HG02840 (cell line): Measurements from ENCODE around the gene HERC4.
"Not testable (repeated sequence)": the region's sequence is repeated elsewhere in the genome, so short reads cannot be mapped to it uniquely, and the experiment has no call there.

Source experiments
- ATAC-seq: cut with Tn5 transposase; IDR thresholded peaks from one replicate; pipeline ENCODE4 v1.9.1; 2021; ENCODE audit warnings: mild to moderate bottlenecking, moderate library complexity, moderate number of reproducible peaks; ENCODE audit not compliant: unreplicated experiment, low FRiP score

Gene HERC4

DNA sequence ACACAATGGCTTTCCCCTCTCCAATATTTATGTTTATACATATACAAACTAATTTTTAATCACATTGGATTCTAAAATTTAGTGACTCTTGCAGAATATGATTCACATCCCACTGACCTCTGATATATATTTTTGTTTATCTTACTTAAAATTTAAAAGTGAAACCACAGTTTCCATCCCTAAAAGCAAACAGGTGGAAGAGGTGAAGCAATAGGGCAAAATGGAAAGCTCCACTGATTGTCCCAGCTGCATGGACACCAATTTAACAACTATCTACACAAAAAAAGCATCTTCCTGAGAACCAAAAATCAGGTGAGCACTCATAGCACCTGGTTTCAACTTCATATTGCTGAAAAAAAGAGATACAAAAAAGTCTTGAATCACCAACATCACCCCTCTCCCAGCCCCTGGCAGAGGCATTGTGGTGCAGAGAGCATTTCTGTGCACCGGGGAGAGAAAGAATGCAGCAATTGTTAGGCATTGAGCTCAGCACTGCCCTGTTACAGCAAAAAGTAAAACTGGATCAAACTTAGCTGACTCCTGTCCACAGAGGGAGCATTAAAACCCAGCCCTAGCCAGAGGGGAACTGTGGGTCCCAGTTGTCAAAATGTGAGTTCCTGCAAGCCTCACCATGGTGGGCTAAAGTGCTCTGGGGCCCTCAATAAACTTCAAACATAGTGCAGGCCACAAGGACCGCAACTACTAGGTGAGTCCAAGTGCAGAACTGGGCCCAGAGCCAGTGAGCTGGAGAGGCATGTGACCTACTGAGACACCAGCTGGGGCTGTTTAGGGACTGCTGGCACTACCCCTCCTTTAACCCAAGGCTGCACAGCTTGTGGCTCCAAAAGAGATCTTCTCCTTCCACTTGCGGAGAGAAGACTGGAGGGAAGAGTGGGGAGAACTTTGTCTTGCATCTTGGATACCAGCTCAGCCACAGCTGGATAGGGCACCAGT, 98.5 kb downstream of the HERC4 start:
- ATAC-seq = no peak

DNA sequence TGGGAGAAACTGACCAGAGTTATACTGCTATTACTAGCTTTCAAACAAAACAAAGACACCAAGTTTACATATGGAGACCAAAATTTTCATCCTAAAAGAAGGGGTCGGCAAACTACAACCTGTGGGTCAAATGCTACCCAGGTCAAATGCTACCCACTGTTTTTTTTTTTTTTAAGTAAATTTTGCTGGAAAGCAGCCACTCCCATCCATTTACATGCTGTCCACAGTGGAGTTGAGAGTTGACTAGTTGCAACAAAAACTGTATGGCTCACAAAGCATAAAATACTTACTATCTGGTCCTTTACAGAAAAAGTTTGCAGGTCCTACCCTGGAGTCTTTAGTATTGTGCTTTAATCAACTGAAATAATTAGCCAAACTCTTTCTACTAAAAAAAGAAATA, 99.2 kb downstream of the HERC4 start:
- no peak for ATAC-seq

DNA sequence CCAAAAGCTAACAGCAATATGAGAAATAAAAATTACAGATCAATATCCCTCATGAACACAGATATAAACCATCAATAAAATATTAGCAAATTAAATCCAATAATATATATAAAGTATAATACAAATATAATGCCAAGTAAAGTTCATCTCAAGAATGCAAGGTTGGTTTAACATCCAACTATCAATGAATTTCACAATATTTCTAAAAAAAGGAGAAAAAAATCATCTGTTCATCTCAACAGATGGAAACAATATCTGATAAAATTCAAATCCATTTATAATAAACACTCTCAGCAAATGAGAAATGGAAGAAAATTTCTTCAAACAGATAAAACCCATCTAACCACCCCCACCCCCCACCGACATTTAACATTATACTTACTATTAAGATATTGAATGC, 103.8 kb downstream of the HERC4 start:
- ATAC-seq = no peak

DNA sequence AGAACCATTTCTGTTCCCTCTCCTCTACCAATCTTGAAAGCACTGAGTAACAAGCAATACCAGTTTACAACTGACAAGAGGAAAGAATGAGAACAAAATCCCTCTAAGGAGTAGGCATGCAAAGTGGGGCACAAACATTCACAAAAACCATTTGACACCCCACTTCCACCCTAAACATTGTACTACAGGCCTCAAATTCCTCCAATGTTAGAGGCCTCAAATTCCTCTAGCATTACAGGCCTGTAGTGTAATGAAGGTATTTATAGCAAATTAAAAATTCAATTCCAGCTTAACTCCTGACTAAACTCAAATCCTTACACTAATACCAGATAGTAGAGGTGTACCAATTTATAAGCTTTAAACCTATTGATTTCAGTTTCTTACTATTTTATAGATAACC, 105.2 kb downstream of the HERC4 start:
- no peak for ATAC-seq

DNA sequence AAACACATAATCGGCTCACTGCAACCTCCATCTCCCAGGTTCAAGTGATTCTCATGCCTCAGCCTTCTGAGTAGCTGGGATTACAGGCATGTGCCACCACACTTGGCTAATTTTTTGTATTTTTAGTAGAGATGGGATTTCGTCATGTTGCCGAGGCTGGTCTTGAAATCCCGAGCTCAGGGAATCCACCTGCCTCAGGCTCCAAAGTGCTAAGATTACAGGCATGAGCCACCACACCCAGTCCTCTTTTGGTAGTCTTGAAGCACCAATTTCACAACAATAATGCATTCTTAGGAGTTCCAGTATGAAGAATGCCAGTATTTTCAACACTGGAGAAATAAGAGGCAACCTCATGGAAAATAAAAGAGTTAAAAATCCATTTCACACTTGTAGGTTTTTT, 109.0 kb downstream of the HERC4 start:
- not testable (repeated sequence) for ATAC-seq

DNA sequence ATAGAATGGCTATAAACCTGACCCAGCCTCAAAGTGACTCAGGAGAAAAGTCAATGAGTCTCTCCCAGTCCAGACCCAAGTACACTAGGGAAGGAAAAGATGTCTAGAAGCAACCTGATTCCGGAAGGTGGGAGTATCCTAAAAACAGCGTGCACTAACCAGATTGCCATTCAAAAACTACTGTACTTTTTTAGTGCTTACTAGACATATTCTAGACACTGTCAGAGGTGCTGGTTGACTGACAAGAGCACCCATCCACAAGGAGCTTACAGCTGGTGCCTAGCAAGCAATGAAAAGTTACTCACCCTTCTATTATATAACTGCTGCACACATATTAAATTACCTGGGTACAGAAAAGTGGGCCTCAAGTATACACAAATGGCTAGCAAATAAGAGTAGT, 109.6 kb downstream of the HERC4 start:
- ATAC-seq = no peak

DNA sequence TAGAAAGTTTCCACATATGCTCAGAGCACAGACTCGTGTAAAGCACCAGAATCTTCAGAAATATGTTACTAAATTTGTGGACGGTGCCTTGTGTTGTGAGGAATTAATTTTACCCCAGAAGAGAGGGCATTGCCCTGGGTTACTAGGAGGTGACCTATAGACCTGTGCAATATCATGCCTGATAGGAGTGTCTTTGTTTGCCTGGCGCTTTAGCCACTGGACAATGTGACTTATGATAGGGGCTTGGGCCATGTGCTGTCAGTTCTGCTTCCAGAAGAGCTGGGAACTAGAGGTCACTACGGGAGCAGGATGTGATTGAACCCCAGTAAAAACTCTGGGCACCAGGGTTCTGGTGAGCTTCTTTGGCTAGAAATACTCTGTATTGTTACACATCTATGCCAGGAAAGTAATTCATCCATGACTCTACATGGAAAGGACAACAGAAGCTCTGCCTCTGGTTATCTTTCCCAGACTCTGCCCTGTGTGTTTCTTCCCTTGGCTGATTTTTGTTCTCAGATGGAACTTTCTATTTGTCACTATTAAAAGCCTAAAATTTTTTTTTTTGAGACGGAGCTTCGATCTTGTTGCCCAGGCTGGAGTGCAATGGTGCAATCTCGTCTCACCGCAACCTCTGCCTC, 115.1 kb downstream of the HERC4 start:
- no peak for ATAC-seq

DNA sequence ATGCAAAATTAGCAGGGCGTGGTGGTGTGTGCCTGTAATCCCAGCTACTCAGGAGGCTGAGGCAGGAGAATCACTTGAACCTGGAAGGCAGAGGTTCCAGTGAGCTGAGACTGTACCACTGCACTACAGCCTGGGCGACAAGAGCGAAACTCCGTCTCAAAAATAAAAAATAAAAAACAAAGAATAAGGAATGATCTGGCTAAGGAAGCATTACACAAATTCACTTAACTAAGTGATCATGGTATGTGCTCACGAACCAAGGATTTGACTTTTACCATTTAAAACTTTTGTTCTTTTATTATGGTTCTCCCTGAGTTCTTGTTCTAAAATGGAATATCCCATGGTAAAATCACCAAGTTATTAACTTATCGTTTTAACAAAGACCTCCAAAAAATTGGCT, 119.5 kb downstream of the HERC4 start:
- no peak for ATAC-seq

DNA sequence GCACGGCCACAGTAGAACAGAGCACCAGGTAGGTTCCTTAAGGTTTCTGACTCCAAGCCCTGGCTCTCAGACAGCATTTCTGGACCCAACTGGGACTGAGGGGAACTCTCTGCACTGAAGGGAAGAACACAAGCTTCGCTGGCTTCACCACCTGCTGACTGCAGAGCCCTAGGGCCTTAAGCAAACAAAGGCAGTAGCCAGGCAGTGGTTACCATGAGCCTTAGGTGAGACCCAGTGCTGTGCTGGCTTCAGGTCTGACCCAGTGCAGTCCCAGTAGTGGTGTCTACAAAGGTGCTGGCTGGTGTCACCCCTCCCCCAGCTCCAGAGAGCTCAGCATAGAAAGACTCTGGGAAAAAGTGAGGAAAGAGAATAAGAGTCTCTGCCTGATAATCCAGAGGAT, 131.2 kb downstream of the HERC4 start:
- no peak for ATAC-seq

DNA sequence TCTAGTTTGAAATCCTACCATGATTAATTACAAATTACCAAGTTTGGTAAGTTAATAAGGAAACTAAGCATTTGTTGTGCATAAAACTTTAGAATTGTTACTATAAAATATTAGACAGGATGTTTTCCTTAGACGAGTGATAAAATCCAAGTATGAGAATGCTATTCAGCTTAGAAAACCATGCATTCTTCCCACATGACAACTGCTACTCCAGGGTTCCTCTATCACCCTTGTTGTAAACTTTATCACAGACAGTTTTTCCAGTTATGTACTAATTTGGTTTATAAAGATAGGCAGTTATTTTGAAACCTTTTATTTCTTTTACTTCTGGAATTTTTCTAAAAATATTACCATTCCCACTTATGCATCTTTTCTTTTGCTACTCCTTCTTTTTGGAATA, 138.7 kb downstream of the HERC4 start:
- ATAC-seq = no peak

DNA sequence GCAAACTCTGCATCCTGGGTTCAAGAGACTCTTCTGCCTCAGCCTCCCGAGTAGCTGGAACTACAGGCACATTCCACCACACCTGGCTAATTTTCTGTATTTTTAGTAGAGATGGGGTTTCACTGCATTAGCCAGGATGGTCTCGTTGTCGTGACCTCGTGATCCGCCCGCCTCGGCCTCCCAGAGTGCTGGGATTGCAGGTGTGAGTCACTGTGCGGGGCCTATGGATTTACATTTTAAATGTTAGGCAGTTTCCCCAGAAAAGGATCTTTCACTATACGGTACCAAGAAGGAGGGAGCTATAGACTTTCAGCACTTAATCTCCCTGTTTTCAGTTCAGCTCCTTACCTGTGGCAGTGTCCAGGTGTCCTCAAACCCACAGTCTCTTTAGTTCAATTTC, 139.9 kb downstream of the HERC4 start:
- no peak for ATAC-seq

DNA sequence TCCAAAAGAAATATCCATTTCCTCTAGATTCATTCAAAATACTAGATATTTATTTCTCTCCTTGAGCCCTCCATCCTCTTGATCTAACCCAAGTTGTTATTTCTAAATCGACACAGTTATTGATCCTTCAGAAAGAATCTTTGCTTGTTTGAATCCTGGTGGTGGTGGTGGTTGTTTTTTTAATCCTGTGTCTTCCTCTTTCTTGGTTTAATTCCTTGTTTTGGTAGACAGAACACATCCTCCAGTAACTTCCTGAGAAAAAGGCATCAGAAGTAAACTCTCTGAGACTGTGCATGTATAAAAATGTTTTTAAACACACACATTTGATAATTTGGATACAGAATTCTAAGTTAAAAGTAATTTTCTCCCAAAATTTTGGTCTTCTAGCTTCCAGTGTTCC, 140.7 kb downstream of the HERC4 start:
- ATAC-seq = no peak

DNA sequence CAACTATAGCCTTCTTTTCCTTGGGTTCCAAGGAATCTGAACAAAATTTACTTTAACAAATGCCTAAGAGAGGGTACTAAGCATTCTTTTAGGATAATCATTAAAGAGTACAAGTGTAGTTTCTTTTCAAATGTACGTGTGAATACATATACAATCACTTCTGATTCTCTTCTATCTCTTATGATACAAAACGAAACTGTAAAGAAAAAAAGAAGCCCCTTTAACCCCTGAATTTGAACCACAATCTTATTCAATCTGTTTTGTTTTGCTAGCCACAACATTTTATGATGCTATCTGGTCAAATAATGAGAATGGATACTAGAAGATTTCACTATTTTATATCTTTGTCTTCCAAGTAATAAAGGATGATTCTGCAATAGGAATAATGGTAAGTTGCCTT, 141.9 kb downstream of the HERC4 start:
- ATAC-seq = no peak

DNA sequence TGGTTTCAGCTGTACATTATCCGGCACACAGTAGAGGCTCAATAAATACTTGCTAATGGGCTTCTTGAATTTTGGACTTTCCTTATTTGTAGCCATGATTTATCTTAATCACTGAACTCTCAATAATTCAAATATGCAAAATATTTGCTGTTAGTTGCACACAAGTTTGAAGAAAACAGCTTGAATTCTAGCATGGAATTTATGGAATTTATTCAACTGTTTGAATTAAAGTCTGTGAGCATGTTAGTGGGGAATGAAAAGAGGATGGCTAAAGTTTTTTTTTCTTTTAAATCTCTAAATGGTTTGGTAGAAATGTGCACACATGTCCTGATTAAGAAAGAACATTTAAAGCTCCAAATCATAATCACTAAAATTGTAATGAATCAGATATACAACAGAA, 148.1 kb downstream of the HERC4 start:
- no peak for ATAC-seq

DNA sequence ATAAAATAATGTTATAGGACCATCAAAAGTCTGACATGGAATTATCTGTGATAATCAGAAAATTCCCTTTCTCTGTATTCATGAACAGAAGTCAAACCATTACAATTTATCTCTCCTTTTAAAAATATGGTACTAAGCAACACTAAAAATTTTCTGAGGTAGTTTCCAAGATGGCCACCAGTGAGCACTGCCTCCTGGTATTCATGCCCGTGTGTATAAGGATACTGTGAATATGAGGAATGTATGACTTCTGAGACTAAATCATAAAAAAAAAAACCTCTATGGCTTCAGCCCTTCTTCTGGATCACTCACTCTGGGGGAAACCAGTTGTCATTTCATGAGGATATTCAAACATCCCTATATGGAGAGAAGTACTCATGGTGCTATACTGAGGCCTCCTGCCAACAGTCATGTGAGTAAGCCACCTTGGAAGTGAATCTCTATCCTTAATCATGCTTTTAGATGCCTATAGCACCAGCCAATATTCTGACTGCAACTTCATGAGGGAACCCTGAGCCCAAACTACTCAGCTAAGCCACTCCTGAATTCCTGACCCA, 149.6 kb downstream of the HERC4 start:
- no peak for ATAC-seq

DNA sequence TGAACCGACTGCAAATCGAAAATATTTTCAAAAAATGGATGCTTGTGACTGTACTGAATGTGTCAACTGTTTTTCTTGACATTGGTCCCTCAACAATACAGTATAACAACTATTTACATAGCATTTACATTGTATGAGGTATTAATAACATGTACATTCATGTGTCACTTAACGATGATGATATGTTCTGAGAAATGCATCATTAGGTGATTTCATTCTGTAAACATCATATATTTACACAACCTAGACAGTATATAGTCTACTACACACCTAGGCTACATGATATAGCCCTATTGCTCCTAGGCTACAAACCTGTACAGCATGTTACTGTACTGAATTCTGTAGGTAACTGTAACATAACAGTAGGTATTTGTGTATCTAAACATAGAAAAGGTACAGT, 150.9 kb downstream of the HERC4 start:
- no peak for ATAC-seq

DNA sequence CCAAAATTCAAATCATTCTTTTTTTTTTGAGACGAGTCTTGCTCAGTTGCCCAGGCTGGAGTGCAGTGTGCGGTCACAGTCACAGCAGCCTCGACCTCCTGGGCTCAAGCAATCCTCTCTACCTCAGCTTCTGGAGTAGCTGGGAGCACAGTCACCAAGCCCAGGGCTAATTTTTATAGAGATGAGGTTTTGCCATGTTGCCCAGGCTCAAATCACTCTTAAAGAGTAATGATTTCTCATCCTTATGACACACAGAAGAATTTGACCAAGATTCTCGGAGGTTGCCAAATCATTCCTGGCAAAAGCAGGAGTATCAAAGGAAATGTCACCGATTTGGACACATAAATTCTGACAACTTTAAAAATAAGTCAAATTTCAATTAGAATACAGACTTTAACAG, 151.5 kb downstream of the HERC4 start:
- no peak for ATAC-seq

DNA sequence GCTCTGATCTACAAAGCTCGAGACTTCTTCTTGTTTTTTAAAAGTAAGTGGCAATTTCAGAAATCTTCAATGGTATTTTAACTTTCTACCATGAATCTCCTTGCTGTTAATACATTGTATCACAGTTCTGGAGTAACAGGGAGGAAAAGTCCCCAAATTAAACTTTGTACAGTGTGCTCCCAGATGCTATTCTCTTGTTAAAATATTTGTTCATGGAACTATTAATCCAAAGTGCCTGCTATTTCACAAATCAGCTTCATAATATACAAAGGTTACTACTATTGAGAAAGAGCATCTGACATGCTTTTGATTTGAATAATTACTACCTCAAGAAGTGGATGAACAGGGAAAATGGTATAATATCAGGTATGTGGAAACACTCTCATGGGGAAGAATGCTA, 154.0 kb downstream of the HERC4 start:
- no peak for ATAC-seq

DNA sequence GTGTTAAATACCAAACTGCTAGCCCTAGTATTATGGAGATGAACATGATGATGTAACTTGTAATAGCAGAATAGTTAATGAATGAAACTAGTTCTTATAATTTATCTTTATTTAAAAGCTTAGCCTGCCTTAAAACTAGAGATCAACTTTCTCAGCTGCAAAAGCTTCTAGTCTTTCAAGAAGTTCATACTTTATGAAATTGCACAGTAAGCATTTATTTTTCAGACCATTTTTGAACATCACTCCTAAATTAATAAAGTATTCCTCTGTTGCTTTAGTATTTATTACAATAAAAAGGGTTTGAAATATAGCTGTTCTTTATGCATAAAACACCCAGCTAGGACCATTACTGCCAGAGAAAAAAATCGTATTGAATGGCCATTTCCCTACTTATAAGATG, 157.4 kb downstream of the HERC4 start:
- ATAC-seq = no peak

DNA sequence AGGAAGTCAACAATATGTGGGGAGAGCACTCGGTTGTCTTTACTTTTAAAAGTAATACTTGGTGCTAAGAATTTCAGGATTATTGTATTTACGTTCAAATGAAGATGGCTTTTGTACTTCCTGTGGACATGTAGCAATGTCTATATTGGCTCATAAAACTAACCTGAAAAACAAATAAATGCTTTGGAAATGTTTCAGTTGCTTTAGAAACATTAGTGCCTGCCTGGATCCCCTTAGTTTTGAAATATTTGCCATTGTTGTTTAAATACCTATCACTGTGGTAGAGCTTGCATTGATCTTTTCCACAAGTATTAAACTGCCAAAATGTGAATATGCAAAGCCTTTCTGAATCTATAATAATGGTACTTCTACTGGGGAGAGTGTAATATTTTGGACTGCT, 157.9 kb downstream of the HERC4 start:
- ATAC-seq = no peak

DNA sequence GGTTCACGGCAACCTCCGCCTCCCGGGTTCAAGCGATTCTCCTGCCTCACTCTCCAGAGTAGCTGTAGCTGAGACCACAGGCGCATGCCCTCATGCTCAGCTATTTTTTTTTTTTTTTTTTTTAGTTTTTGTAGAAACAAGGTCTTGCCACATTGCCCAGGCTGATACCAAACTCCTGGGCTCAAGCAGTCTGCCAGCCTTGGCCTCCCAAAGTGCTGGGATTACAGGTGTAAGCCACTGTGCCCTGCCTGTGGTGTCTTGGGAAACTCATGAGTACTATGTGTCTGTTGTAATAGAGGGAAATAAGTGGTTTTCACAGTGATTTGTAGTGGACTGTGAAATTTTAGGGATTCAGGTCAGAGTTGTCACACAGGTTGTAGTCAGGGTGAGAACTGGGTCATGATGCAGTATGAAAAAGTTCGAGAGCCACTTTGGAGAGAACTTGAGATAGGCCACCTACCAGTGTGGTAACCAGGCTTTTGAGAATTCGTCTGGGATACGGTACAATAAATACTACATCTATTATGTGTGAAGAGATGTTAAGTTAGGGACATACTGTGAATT, 160.2 kb downstream of the HERC4 start:
- no peak for ATAC-seq
